HS-27A (cell line): ENCODE results near the gene TFDP1.

Source experiments
- DNase-seq: peaks from one replicate; pipeline ENCODE4 v3.0.0-alpha.2; 2012; ENCODE audit warnings: low read depth, missing footprints

Gene TFDP1

GRCh38 chr13:113651511-113652403 lies 67.2 kb downstream of the TFDP1 start:
- DNase-seq = no peak

- no peak for DNase-seq
Measured at GRCh38 chr13:113652404-113653263, 68.1 kb downstream of the TFDP1 start.

DNA sequence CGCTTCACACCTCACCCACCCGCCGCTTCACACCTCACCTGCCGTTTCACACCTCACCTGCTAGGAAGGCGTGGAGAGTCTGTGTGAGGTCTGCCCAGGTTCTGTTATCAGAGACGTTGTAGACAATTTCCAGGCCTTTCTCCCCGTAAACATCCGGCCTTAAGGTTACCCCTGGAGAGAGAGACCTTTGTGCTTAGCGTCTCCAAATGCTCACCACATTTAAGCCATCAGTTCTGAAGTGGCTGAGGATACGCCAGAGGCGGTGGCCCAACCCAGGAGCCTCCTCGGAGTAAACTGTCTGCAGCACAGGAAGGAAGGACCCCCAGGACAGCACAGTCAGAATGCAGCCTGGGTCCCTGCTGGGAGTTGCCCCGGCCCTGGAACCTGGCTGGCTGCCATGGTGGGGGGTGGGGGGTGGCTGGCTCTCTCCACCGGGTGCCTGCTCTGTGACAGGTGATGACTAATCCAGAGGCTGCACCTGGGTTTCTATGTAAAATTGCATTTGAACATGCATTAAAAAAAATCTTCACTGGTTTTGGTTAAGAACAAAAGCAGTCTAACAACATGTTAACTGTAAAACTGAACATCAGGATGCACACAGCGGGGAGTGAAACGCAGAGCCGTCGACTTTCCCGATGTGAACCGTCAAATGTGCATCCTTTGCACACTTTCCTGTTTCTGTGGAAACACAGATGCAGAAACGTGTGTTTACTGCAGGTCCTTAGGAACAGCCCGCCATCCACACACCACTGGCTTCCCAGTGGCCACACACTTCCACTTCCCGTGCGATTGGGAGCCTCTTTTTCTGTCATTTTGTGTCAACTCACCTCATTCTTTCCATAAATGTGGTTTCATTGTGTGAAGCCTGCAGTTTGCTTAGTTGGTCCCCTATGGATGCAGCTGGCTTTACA lies 69.0 kb downstream of the TFDP1 start:
- DNase-seq = no peak

DNA sequence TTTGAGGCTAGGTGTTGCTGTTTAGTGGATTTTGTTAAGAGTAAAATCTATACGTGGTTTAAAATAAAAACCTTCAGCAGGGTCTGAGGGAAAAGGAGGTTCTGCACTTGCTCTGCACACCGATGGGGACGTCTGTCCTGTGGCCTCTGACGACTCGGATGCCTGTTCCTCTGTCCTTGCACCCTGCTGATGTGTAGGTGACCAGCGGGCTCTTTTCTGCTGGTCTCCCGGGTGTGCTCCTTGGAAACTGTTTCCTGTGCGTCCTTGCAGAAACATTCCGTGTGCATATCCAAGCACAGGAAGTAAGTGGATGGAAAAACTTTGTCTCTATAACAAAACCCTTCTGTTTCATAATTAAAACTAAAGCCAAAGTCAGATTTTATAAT lies 69.6 kb downstream of the TFDP1 start:
- no peak for DNase-seq

- DNase-seq = no peak
Measured at GRCh38 chr13:113654591-113655345, 70.2 kb downstream of the TFDP1 start.

DNA sequence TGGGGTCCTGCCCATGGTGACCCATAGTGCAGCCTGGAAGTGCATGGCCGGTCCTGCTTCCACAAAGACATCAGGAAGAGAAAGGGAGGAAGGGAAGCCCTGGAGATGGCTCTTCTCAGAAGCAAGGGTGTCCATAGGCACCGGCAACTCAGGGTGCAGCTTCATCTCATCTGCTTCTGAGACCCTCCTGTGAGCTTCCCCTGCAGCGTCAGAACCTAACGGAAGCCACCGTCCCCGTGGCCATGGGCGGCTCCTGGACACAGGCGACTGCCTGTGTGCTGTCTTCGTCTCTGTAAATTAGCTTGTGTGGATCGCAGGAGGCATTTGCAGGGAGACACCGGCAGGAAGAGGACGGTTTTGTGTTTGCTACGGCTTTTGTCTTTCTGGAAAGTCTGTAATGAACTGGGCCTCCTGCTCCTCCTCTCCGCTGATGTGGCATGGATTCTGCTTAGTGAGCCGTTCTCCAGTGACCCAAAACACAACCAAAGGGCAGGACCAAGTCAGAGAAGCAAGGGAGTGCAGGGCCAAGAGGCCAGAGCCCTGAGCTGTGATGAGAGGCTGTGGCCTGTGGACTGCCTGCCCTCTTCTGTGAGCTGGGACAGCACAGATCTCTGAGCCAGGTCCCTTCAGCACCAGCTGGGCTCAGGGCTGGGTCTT lies 70.9 kb downstream of the TFDP1 start:
- DNase-seq = no peak

GRCh38 chr13:113656003-113656588 lies 71.5 kb downstream of the TFDP1 start:
- no peak for DNase-seq

- no peak for DNase-seq
Measured at GRCh38 chr13:113656831-113657671, 72.5 kb downstream of the TFDP1 start.

GRCh38 chr13:113657851-113658741 lies 73.5 kb downstream of the TFDP1 start, which contains the start of gene ATP4B:
Gene ATP4B (minus strand): TSS chr13:113658198. CDS start chr13:113658144, 54 bp downstream.
- DNase-seq = no peak

- no peak for DNase-seq
Measured at GRCh38 chr13:113658836-113659235, 74.3 kb downstream of the TFDP1 start.

- DNase-seq = no peak
Measured at GRCh38 chr13:113659337-113659736, 74.8 kb downstream of the TFDP1 start.

- DNase-seq = no peak
Measured at GRCh38 chr13:113660066-113660465, 75.5 kb downstream of the TFDP1 start.

- DNase-seq = no peak
Measured at GRCh38 chr13:113661509-113661908, 77.0 kb downstream of the TFDP1 start.

DNA sequence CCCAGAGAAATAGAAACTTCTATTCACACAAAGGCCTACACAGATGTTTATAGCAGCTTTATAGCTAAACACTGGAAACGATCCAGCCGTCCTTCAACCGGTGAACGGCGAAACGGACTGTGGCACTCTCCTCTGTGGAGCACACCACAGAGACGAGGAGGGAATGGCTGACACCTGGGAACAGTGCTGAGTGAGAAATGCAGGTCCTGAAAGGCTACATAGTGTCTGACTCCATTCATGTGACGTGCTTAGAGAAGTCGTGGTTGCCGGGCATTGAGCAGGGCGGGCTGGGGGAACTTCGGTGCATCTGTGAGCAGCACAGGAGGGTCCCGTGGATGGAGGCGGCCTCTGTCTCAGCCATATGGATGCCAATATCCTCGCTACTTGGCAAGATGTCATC lies 79.4 kb downstream of the TFDP1 start:
- no peak for DNase-seq

DNA sequence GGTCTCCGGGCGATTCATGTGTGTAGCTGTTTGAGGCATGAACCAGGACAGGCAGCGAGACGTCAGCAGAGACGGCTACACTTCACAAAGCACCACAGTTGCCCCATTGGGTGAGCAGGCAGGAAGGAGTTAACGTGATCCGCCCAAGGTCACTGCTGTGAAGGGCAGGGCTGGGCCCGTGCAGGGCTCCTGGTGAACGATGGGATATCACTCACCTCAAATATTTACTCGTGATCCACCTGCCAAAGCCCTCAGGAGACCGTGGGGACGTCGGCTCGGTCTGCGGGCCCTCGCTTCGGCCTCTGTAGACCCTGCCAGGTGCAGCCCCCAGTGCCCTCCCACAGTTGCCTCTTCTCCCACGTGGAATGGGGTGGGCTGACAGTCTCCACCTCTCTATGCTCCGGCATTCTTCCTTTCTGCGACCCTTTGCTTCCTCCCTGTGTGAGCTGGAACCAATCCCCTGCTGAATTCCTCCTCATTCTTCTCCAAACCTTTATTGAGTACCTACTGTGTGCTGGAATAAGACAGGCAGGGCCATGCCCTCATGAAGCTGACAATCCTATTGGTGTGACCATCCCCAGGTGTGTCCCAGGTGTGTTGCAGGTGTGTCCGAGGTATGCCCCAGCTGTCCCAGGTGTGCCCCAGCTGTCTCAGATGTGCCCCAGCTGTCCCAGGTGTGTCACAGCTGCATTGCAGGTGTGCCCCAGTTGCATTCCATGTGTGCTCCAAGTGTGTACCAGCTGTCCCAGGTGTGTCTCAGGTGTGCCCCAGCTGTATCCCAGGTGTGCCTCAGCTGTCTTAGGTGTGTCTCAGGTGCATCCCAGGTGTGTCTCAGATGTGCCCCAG lies 80.4 kb downstream of the TFDP1 start:
- DNase-seq = no peak

DNA sequence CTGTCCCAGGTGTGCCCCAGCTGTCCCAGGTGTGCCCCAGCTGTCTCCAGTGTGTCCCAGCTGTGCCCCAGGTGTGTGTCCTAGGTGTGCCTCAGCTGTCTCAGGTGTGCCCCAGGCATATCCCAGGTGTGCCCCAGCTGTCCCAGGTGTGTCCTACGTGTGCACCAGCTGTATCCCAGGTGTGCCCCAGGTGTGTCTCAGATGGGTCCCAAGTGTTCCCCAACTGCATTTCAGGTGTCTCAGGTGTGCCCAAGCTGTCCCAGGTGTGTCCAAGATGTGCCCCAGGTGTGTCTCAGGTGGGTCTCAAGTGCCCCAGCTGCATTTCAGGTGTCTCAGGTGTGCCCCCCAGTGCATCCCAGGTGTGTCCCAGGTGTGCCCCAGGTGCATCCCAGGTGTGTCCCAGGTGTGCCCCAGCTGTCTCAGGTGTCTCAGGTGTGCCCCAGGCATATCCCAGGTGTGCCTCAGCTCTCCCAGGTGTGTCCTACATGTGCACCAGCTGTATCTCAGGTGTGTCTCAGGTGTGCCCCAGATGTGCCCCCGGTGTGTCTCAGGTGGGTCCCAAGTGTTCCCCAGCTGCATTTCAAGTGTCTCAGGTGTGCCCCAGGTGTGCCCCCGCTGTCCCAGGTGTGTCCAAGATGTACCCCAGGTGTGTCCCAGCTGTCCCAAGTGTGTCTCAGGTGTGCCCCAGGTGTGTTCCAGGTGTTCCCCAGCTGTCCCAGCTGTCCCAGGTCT lies 81.2 kb downstream of the TFDP1 start:
- no peak for DNase-seq

- DNase-seq = no peak
Measured at GRCh38 chr13:113666329-113666670, 81.7 kb downstream of the TFDP1 start.
